Loucy (cell line): ENCODE data around the gene PRAC2.

ENCODE experiments used
- H2AFZ ChIP-seq: fragments of 200-600 bp; sonication (generic); 2 replicates; pipeline ENCODE4 v1.6.0; 2016; ENCODE audit warnings: antibody characterized with exemption, mild to moderate bottlenecking, low read length, moderate library complexity
- H3F3A ChIP-seq: fragments of 200-600 bp; 2 replicates; pipeline ENCODE4 v1.6.0; 2016; ENCODE audit warnings: antibody characterized with exemption, low read depth, mild to moderate bottlenecking
- H3K27me3 ChIP-seq: fragments of 200-600 bp; sonication (generic); 2 replicates; pipeline ENCODE4 v1.6.1; 2014; ENCODE audit warnings: low read length, mild to moderate bottlenecking; ENCODE audit not compliant: insufficient read depth, poor library complexity, severe bottlenecking
- H3K36me3 ChIP-seq: fragments of 200-600 bp; sonication (generic); 2 replicates; pipeline ENCODE4 v1.6.1; 2016; ENCODE audit warnings: low read length; ENCODE audit not compliant: insufficient read depth
- H3K4me1 ChIP-seq: fragments of 200-600 bp; sonication (generic); 2 replicates; pipeline ENCODE4 v1.5.1; 2014; ENCODE audit warnings: low read length, mild to moderate bottlenecking; ENCODE audit not compliant: insufficient read depth, poor library complexity, severe bottlenecking
- H3K4me2 ChIP-seq: fragments of 200-600 bp; sonication (generic); 2 replicates; pipeline ENCODE4 v1.6.0; 2014; ENCODE audit warnings: antibody characterized with exemption, low read length, low read depth, mild to moderate bottlenecking; ENCODE audit not compliant: poor library complexity, severe bottlenecking
- H3K4me3 ChIP-seq: fragments of 200-600 bp; sonication (generic); 2 replicates; pipeline ENCODE4 v1.5.1; 2014; ENCODE audit warnings: low read length, mild to moderate bottlenecking, mixed read lengths; ENCODE audit not compliant: poor library complexity, severe bottlenecking
- H3K79me2 ChIP-seq: fragments of 200-600 bp; sonication (generic); 2 replicates; pipeline ENCODE4 v1.6.1; 2014; ENCODE audit warnings: low read length; ENCODE audit not compliant: insufficient read depth
- H3K9ac ChIP-seq: fragments of 200-600 bp; sonication (generic); 2 replicates; pipeline ENCODE4 v1.6.0; 2014; ENCODE audit warnings: mild to moderate bottlenecking, low read depth, low read length, moderate library complexity; ENCODE audit not compliant: poor library complexity, severe bottlenecking
- H3K9me2 ChIP-seq: fragments of 200-600 bp; sonication (generic); replicated peaks from 2 replicates; pipeline ENCODE4 v1.6.1; 2016; ENCODE audit warnings: low read depth, low read length, mixed read lengths
- H3K9me3 ChIP-seq: fragments of 200-600 bp; sonication (generic); 2 replicates; pipeline ENCODE4 v1.6.1; 2014; ENCODE audit warnings: mild to moderate bottlenecking, antibody characterized with exemption, low read length, low read depth; ENCODE audit not compliant: insufficient read depth
- H4K20me1 ChIP-seq: fragments of 200-600 bp; sonication (generic); 2 replicates; pipeline ENCODE4 v1.6.0; 2014; ENCODE audit warnings: antibody characterized with exemption, low read length, mild to moderate bottlenecking; ENCODE audit not compliant: insufficient read depth, poor library complexity, severe bottlenecking
- CTCF ChIP-seq: fragments of 200-600 bp; sonication (generic); conservative IDR thresholded peaks from 2 replicates; pipeline ENCODE4 v1.5.1; 2014; ENCODE audit warnings: mild to moderate bottlenecking, antibody characterized with exemption, low read length
- EZH2phosphoT487 ChIP-seq: fragments of 200-600 bp; IDR thresholded peaks from 2 replicates; pipeline ENCODE4 v1.6.1; 2018; ENCODE audit warnings: antibody characterized with exemption, mild to moderate bottlenecking, moderate library complexity, borderline replicate concordance

Gene PRAC2

GRCh38 chr17:48679385-48680096 lies 43.4 kb upstream of the PRAC2 start:
- Histone ChIP-seq H4K20me1 (no peaks in the 10 kb centered on the region), H3K4me3 (no peak overlapping the region), H2AFZ (no peak overlapping the region), H3K9me2 (no peaks in the 10 kb centered on the region), H3K79me2 (peaks cover 10% of the 10 kb centered on the region; the same call in 1 of the 2 replicates), H3K36me3 (peaks cover 52% of the 10 kb centered on the region; the same call in 1 of the 2 replicates), H3K4me1 (no peaks in the 10 kb centered on the region), H3F3A (no peaks in the 10 kb centered on the region), H3K9ac (no peak overlapping the region), H3K27me3 (no peaks in the 10 kb centered on the region), H3K4me2 (no peak overlapping the region), H3K9me3 (no peaks in the 10 kb centered on the region)
- TF ChIP-seq CTCF = no peak
- TF ChIP-seq EZH2phosphoT487 = no peak

GRCh38 chr17:48681609-48682008 lies 41.4 kb upstream of the PRAC2 start:
- Histone ChIP-seq H3K4me2 (no peak overlapping the region), H2AFZ (no peak overlapping the region), H3K9ac (no peak overlapping the region), H3K27me3 (no peaks in the 10 kb centered on the region), H3F3A (no peaks in the 10 kb centered on the region), H3K4me3 (no peak overlapping the region), H3K36me3 (peaks cover 63% of the 10 kb centered on the region; the same call in 1 of the 2 replicates), H3K9me3 (no peaks in the 10 kb centered on the region), H3K9me2 (no peaks in the 10 kb centered on the region), H4K20me1 (no peaks in the 10 kb centered on the region), H3K79me2 (no peaks in the 10 kb centered on the region), H3K4me1 (no peaks in the 10 kb centered on the region)
- TF ChIP-seq EZH2phosphoT487 = no peak
- no peak for TF ChIP-seq CTCF

GRCh38 chr17:48690655-48691054 lies 32.3 kb upstream of the PRAC2 start:
- Histone ChIP-seq H3K27me3 (no peaks in the 10 kb centered on the region), H2AFZ (no peak overlapping the region), H3F3A (no peaks in the 10 kb centered on the region), H3K36me3 (peaks cover 24% of the 10 kb centered on the region; the same call in 1 of the 2 replicates), H3K4me3 (no peak overlapping the region), H4K20me1 (no peaks in the 10 kb centered on the region), H3K4me1 (no peaks in the 10 kb centered on the region), H3K4me2 (no peak overlapping the region), H3K79me2 (no peaks in the 10 kb centered on the region), H3K9me3 (no peaks in the 10 kb centered on the region), H3K9ac (no peak overlapping the region), H3K9me2 (no peaks in the 10 kb centered on the region)
- TF ChIP-seq EZH2phosphoT487 (no peak), CTCF (no peak)
